ENCODE measurements around the gene INTS15. TPM values are rescaled to one million over a fixed set of nuclear protein-coding genes. Genes with fewer than 3 reads are reported as not detected.

INTS15 gene
- total and polyA plus RNA-seq, 9 of the 15 experiments (the other 6 are each of a cell fraction or from before 2014, with no cell fraction given) = 0.52 to 28.9 (median 11.6) TPM

- TF ChIP-seq ZNF274 (IDR thresholded peaks at IDR 0.05; ENCODE audit: borderline replicate concordance, low read depth, low read length) (no peak), E2F5 (CRISPR knock-in tag; IDR thresholded peaks at IDR 0.05) (no peak), ZNF134 (CRISPR knock-in tag; conservative IDR thresholded peaks at IDR 0.05) (no peak), PTTG1 (tag; IDR thresholded peaks at IDR 0.05; ENCODE audit: low read depth) (no peak), REST (IDR thresholded peaks at IDR 0.05; ENCODE audit: borderline replicate concordance) (peak; percentile 40; the same call in 1 of the 2 replicates), REST (CRISPR knock-in tag; IDR thresholded peaks at IDR 0.05; ENCODE audit: low read depth) (peak; percentile 21), MEF2D (tag; conservative IDR thresholded peaks at IDR 0.05; ENCODE audit: low read depth) (no peak), ZC3H11A (IDR thresholded peaks at IDR 0.05; ENCODE audit: low read depth, low read length) (no peak), MAFG (tag; conservative IDR thresholded peaks at IDR 0.05) (no peak), ZSCAN29 (IDR thresholded peaks at IDR 0.05) (no peak), RFX1 (IDR thresholded peaks at IDR 0.05) (no peak), POLR2H (tag; IDR thresholded peaks at IDR 0.05; ENCODE audit: low read depth) (peak; percentile 85), PREB (CRISPR knock-in tag; IDR thresholded peaks at IDR 0.05) (no peak), ADNP (tag; IDR thresholded peaks at IDR 0.05) (no peak), PPARD (CRISPR knock-in tag; IDR thresholded peaks at IDR 0.05) (no peak), SPI1 (IDR thresholded peaks at IDR 0.05; ENCODE audit: borderline replicate concordance, low read depth, low read length) (0 out of 2 replicates have a peak, but pooled peaks have one; percentile 46), MYNN (IDR thresholded peaks at IDR 0.05) (no peak), MYNN (CRISPR knock-in tag; IDR thresholded peaks at IDR 0.05) (no peak), PRMT5 (CRISPR knock-in tag; IDR thresholded peaks at IDR 0.05) (no peak), BRD9 (IDR thresholded peaks at IDR 0.05; ENCODE audit: low read depth, partially characterized antibody) (no peak)
Measured at GRCh38 chr7:6589829-6590644, at the start of gene INTS15 (continued).

All from K562 (cell line).